GM12878 (cell line): ENCODE data around the gene GOPC. TPM values are rescaled to one million over a fixed set of nuclear protein-coding genes. Genes with fewer than 3 reads are reported as not detected.

Experiments
- ATF7 ChIP-seq: fragments of 450-650 bp; IDR thresholded peaks from 2 replicates; pipeline ENCODE4 v1.6.1; 2016; ENCODE audit warnings: low read depth, mild to moderate bottlenecking
- BACH1 ChIP-seq: fragments of 450-650 bp; IDR thresholded peaks from 2 replicates; pipeline ENCODE4 v1.6.1; 2017; ENCODE audit warnings: mild to moderate bottlenecking, borderline replicate concordance
- BHLHE40 ChIP-seq, 2 experiments: fragments of 450-650 bp in 1 of 2; IDR thresholded peaks; 2 replicates each; pipeline ENCODE4 v1.6.1; 2011 to 2017; ENCODE audit warnings: low read depth in 2 of 2, borderline replicate concordance in 1 of 2, improper control_type of control experiment in 1 of 2, low read length in 1 of 2, mild to moderate bottlenecking in 1 of 2
- BRCA1 ChIP-seq: IDR thresholded peaks from 2 replicates; pipeline ENCODE4 v1.6.1; 2011; ENCODE audit warnings: low read depth, low read length, improper control_type of control experiment
- CBFB ChIP-seq: IDR thresholded peaks from 2 replicates; pipeline ENCODE4 v1.6.1; 2016; ENCODE audit warnings: antibody characterized with exemption, low read depth
- CEBPB ChIP-seq, 2 experiments: fragments of 150-350 bp in 1 of 2; IDR thresholded peaks; 2 replicates each; pipeline ENCODE4 v1.6.1; 2012 to 2014; ENCODE audit warnings: low read depth in 2 of 2, low read length in 2 of 2, borderline replicate concordance in 1 of 2, inconsistent platforms in 1 of 2
- CEBPZ ChIP-seq: fragments of 150-350 bp; IDR thresholded peaks from 2 replicates; pipeline ENCODE4 v1.6.1; 2016; ENCODE audit warnings: low read depth, low read length
- CREM ChIP-seq: IDR thresholded peaks from 2 replicates; pipeline ENCODE4 v1.6.1; 2014; ENCODE audit warnings: antibody characterized with exemption, low read depth
- DPF2 ChIP-seq: fragments of 450-650 bp; IDR thresholded peaks from 2 replicates; pipeline ENCODE4 v1.6.1; 2017; ENCODE audit warnings: mild to moderate bottlenecking
- FOS ChIP-seq: IDR thresholded peaks from 3 replicates; pipeline ENCODE4 v1.6.1; 2011; ENCODE audit warnings: borderline replicate concordance; ENCODE audit not compliant: insufficient read length; ENCODE audit errors: extremely low read depth
- HCFC1 ChIP-seq: fragments of 150-350 bp; IDR thresholded peaks from 2 replicates; pipeline ENCODE4 v1.6.1; 2014; ENCODE audit warnings: low read length
- JUND ChIP-seq: IDR thresholded peaks from 2 replicates; pipeline ENCODE4 v1.6.1; 2012; ENCODE audit warnings: low read depth, mild to moderate bottlenecking, low read length, improper control_type of control experiment, moderate library complexity
- KLF5 ChIP-seq: fragments of 450-650 bp; IDR thresholded peaks from 2 replicates; pipeline ENCODE4 v1.6.1; 2014; ENCODE audit warnings: mild to moderate bottlenecking; ENCODE audit not compliant: partially characterized antibody
- LARP7 ChIP-seq: fragments of 450-650 bp; IDR thresholded peaks from 2 replicates; pipeline ENCODE4 v1.6.1; 2017; ENCODE audit warnings: mild to moderate bottlenecking
- MYC ChIP-seq: IDR thresholded peaks from 2 replicates; pipeline ENCODE4 v1.6.1; 2011; ENCODE audit warnings: mild to moderate bottlenecking, low read length, moderate library complexity, inconsistent platforms; ENCODE audit not compliant: insufficient read depth, insufficient replicate concordance, insufficient read length, severe bottlenecking
- NBN ChIP-seq: fragments of 450-650 bp; IDR thresholded peaks from 2 replicates; pipeline ENCODE4 v1.6.1; 2016
- NKRF ChIP-seq: fragments of 450-650 bp; conservative IDR thresholded peaks from 2 replicates; pipeline ENCODE4 v1.6.1; 2017; ENCODE audit warnings: mild to moderate bottlenecking, moderate library complexity
- NRF1 ChIP-seq: conservative IDR thresholded peaks from 2 replicates; pipeline ENCODE4 v1.6.1; 2011; ENCODE audit warnings: mild to moderate bottlenecking, low read depth, low read length, improper control_type of control experiment
- PBX3 ChIP-seq: IDR thresholded peaks from 2 replicates; pipeline ENCODE4 v1.6.1; 2011; ENCODE audit warnings: mild to moderate bottlenecking, low read depth, low read length, moderate library complexity; ENCODE audit not compliant: insufficient replicate concordance
- POLR2A ChIP-seq: IDR thresholded peaks from 2 replicates; pipeline ENCODE4 v1.6.1; 2011; ENCODE audit warnings: low read depth, mild to moderate bottlenecking, low read length
- POLR2AphosphoS5 ChIP-seq: IDR thresholded peaks from 2 replicates; pipeline ENCODE4 v1.6.1; 2011; ENCODE audit warnings: mild to moderate bottlenecking, low read length, inconsistent platforms
- RAD21 ChIP-seq: IDR thresholded peaks from 2 replicates; pipeline ENCODE4 v1.6.1; 2011; ENCODE audit warnings: mild to moderate bottlenecking, low read depth, low read length, moderate library complexity; ENCODE audit not compliant: insufficient read depth
- TBL1XR1 ChIP-seq: IDR thresholded peaks from 2 replicates; pipeline ENCODE4 v1.6.1; 2012; ENCODE audit warnings: low read depth, low read length, improper control_type of control experiment
- YBX1 ChIP-seq: fragments of 450-650 bp; IDR thresholded peaks from 2 replicates; pipeline ENCODE4 v1.6.1; 2016; ENCODE audit warnings: antibody characterized with exemption
- polyA plus RNA-seq, 11 experiments: library from polyadenylated mRNA; depleted of rRNA in 4 of 11; unstranded in 6 of 11; stranded (reverse) in 5 of 11; fragments of >200 nt; fragmentation: Nextera tagmentation in 4 of 11; fragmentation: Illumina TruSeq in 1 of 11; extraction: Ambion mirVana in 4 of 11; extraction: Trizol in 1 of 11; gene quantifications; 1 replicate in 1 of 11; 2 replicates in 10 of 11; pipeline versions ENCODE4 v1.2.1 to v1.2.3, GENCODE V29; 2011 to 2016; ENCODE audit warnings: inconsistent platforms in 2 of 11, missing spikeins in 2 of 11, low read depth in 1 of 11
- total RNA-seq, 4 experiments: library from RNA; depleted of rRNA in 3 of 4; stranded (reverse); fragments of >200 nt in 3 of 4; fragmentation: Illumina TruSeq in 1 of 4; extraction: Trizol in 1 of 4; gene quantifications; 2 replicates each; pipeline versions ENCODE4 v1.2.1 to v1.2.3, GENCODE V29; 2013 to 2021

The GOPC gene
- total and polyA plus RNA-seq, 10 of the 15 experiments (the other 5 are each of a cell fraction or from before 2014, with no cell fraction given), result 5.8 to 28.5 (median 18.0) TPM

GRCh38 chr6:117602151-117602898 lies at the start of gene GOPC (continued):
- TF ChIP-seq CEBPB (IDR thresholded peaks at IDR 0.05; ENCODE audit: borderline replicate concordance in 1 of 2, low read depth in 2 of 2, low read length in 2 of 2) (no peak), POLR2A (peak; percentile 98), CBFB (no peak), NRF1 (peak; percentile 97), FOS (no peak), NKRF (peak; percentile 55), CEBPZ (no peak), JUND (no peak), ATF7 (0 out of 2 replicates have a peak, but pooled peaks have one; percentile 7), DPF2 (peak; percentile 62; the same call in 1 of the 2 replicates), TBL1XR1 (peak; percentile 58; the same call in 1 of the 2 replicates), LARP7 (peak; percentile 18), BACH1 (peak; percentile 60; the same call in 1 of the 2 replicates), YBX1 (no peak), BHLHE40 (IDR thresholded peaks at IDR 0.05; ENCODE audit: borderline replicate concordance in 1 of 2, low read depth in 2 of 2, low read length in 1 of 2) (peak in 1 of 2 experiments; percentile 46; a peak in 3 of 4 replicates), PBX3 (no peak), POLR2AphosphoS5 (peak; percentile 95), MYC (no peak), RAD21 (no peak), CREM (peak; percentile 74), BRCA1 (no peak), HCFC1 (peak; percentile 65), KLF5 (no peak), NBN (peak; percentile 87; the same call in 1 of the 2 replicates)
